ENCODE data around the gene PGM1. TPM values are rescaled to one million over a fixed set of nuclear protein-coding genes. Genes with fewer than 3 reads are reported as not detected.
A peak's percentile ranks its signal among the peaks of the same experiment; 100 is the strongest.

Gene PGM1
- total RNA-seq, 1 donor = 128 TPM

DNA sequence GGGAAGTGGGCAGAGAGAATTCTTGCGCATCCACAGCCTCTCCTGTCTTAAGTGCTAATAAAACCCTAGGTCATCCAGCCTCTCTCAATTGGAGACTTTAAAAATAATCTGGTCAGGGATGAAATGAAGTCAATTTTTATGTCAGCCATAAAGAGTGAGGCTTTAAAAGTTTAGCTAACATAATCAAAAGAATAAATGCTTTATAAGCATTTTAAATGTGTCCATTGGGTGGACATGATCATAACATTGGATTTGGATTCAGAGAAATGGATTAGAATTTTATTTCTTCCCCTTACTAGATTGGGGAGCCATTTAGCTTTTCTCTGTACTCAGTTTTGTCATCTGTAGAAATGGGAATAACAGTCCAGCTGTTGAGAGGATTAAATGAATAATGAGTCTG lies 55.5 kb downstream of the PGM1 start:
- no peak for DNase-seq (ENCODE audit: insufficient read length, low spot score, missing footprints)
- H3K79me2 ChIP-seq (ENCODE audit: insufficient read depth, low read length) = no peaks in the 10 kb centered on the region
- no peak overlapping the region for H3K27ac ChIP-seq (ENCODE audit: low read depth, low read length)
- H3K36me3 ChIP-seq (ENCODE audit: insufficient read depth, low read length) = peaks cover 43% of the 10 kb centered on the region
- H2AFZ ChIP-seq (ENCODE audit: low read length) = no peak overlapping the region
- H3K4me3 ChIP-seq (ENCODE audit: insufficient read depth, low read length) = no peak overlapping the region
- no peaks in the 10 kb centered on the region for H3K27me3 ChIP-seq (ENCODE audit: insufficient read depth, low read length)
- TF ChIP-seq, protein P1, sequence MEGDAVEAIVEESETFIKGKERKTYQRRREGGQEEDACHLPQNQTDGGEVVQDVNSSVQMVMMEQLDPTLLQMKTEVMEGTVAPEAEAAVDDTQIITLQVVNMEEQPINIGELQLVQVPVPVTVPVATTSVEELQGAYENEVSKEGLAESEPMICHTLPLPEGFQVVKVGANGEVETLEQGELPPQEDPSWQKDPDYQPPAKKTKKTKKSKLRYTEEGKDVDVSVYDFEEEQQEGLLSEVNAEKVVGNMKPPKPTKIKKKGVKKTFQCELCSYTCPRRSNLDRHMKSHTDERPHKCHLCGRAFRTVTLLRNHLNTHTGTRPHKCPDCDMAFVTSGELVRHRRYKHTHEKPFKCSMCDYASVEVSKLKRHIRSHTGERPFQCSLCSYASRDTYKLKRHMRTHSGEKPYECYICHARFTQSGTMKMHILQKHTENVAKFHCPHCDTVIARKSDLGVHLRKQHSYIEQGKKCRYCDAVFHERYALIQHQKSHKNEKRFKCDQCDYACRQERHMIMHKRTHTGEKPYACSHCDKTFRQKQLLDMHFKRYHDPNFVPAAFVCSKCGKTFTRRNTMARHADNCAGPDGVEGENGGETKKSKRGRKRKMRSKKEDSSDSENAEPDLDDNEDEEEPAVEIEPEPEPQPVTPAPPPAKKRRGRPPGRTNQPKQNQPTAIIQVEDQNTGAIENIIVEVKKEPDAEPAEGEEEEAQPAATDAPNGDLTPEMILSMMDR (IDR thresholded peaks at IDR 0.05; ENCODE audit: extremely low read depth, low read depth, low read length) = no peak
- peaks cover 21% of the 10 kb centered on the region for H3K4me1 ChIP-seq (ENCODE audit: insufficient read depth, low read length)
- no peak overlapping the region for H3K4me2 ChIP-seq (ENCODE audit: insufficient read depth, low read length)
- no peaks in the 10 kb centered on the region for H3K9me3 ChIP-seq (ENCODE audit: low read depth, low read length)
- no peaks in the 10 kb centered on the region for H4K20me1 ChIP-seq (ENCODE audit: insufficient read depth, low read length)

DNA sequence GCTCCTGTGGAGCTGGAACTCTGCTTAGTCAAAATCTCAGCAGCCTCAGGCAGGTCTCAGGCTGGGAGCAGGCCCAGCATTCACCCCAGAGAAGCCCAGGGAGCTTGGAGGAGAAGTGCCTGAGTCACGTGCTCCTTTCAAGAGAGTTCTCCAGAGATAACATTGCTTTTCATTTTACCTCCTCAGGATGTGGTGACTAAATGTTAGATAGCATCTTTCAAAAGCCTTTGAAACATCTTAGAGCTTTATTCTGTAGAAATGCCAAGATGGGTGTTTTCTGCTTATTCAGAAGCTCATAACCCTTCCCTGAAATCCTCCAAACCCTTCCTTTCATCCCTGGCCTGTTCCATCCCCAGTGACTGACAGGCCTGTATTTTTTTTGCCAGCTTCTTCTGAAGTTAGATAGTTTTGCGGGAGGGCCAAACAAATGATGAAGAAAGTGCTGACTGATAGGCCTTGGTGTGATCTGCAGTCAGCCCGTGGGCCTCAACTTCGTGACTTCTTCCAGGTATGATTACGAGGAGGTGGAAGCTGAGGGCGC lies 58.0 kb downstream of the PGM1 start:
- H2AFZ ChIP-seq (ENCODE audit: low read length) = no peak overlapping the region
- H3K4me3 ChIP-seq (ENCODE audit: insufficient read depth, low read length) = no peak overlapping the region
- H3K36me3 ChIP-seq (ENCODE audit: insufficient read depth, low read length) = peaks cover 59% of the 10 kb centered on the region
- DNase-seq (ENCODE audit: insufficient read length, low spot score, missing footprints) = no peak
- H3K4me1 ChIP-seq (ENCODE audit: insufficient read depth, low read length) = peaks cover 10% of the 10 kb centered on the region
- H4K20me1 ChIP-seq (ENCODE audit: insufficient read depth, low read length) = no peaks in the 10 kb centered on the region
- TF ChIP-seq, protein P1 (IDR thresholded peaks at IDR 0.05; ENCODE audit: extremely low read depth, low read depth, low read length) = no peak
- peak overlapping the region; percentile 1 for H3K27ac ChIP-seq (ENCODE audit: low read depth, low read length)
- no peaks in the 10 kb centered on the region for H3K9me3 ChIP-seq (ENCODE audit: low read depth, low read length)
- no peaks in the 10 kb centered on the region for H3K27me3 ChIP-seq (ENCODE audit: insufficient read depth, low read length)
- H3K79me2 ChIP-seq (ENCODE audit: insufficient read depth, low read length) = no peaks in the 10 kb centered on the region
- no peak overlapping the region for H3K4me2 ChIP-seq (ENCODE audit: insufficient read depth, low read length)

DNA sequence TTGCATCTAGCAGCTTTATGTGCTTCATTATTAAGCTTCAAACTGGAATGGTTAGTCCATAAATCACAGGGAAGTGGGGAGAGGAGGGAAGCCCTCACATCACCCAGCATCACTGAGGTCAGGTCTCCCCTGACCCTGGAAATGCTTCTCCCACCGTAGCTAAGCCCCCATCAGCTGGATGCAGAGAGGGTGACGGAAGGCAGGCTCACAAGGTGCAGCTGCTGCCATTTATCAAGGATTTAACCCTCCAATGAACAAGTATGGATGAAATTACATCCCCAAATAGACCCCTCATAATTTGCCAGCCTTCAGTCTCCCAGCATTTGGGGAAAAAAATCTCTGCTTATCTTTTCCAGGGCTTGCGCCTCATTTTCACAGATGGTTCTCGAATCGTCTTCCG lies 60.8 kb downstream of the PGM1 start:
- H4K20me1 ChIP-seq (ENCODE audit: insufficient read depth, low read length) = no peaks in the 10 kb centered on the region

DNA sequence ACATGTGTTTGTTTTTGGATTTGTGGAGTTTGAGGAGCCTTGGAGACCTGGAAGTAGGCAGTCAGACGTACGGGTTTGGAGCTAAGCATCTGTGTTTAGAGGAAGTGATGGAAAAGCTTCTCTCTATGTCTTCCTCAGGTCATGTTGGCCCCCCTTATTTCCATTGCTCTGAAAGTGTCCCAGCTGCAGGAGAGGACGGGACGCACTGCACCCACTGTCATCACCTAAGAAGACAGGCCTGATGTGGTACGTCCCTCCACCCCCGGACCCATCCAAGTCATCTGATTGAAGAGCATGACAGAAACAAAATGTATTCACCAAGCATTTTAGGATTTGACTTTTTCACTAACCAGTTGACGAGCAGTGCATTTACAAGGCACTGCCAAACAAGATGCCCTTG lies 66.2 kb downstream of the PGM1 start:
- DNase-seq (ENCODE audit: insufficient read length, low spot score, missing footprints) = no peak
- peaks cover 22% of the 10 kb centered on the region for H3K36me3 ChIP-seq (ENCODE audit: insufficient read depth, low read length)
- TF ChIP-seq, protein P1 (IDR thresholded peaks at IDR 0.05; ENCODE audit: extremely low read depth, low read depth, low read length) = no peak
- H3K4me2 ChIP-seq (ENCODE audit: insufficient read depth, low read length) = no peak overlapping the region
- H3K79me2 ChIP-seq (ENCODE audit: insufficient read depth, low read length) = no peaks in the 10 kb centered on the region
- no peaks in the 10 kb centered on the region for H3K9me3 ChIP-seq (ENCODE audit: low read depth, low read length)
- no peak overlapping the region for H3K4me3 ChIP-seq (ENCODE audit: insufficient read depth, low read length)
- H2AFZ ChIP-seq (ENCODE audit: low read length) = no peak overlapping the region
- no peaks in the 10 kb centered on the region for H3K27me3 ChIP-seq (ENCODE audit: insufficient read depth, low read length)
- peaks cover 33% of the 10 kb centered on the region for H3K4me1 ChIP-seq (ENCODE audit: insufficient read depth, low read length)
- H3K27ac ChIP-seq (ENCODE audit: low read depth, low read length) = no peak overlapping the region
- H4K20me1 ChIP-seq (ENCODE audit: insufficient read depth, low read length) = no peaks in the 10 kb centered on the region

More for the DNA sequence above, 60.8 kb downstream of the PGM1 start:
- peaks cover 50% of the 10 kb centered on the region for H3K36me3 ChIP-seq (ENCODE audit: insufficient read depth, low read length)
- no peaks in the 10 kb centered on the region for H3K79me2 ChIP-seq (ENCODE audit: insufficient read depth, low read length)
- TF ChIP-seq, protein P1 (IDR thresholded peaks at IDR 0.05; ENCODE audit: extremely low read depth, low read depth, low read length) = no peak
- no peaks in the 10 kb centered on the region for H3K9me3 ChIP-seq (ENCODE audit: low read depth, low read length)
- H3K4me1 ChIP-seq (ENCODE audit: insufficient read depth, low read length) = peaks cover 10% of the 10 kb centered on the region
- no peak overlapping the region for H3K27ac ChIP-seq (ENCODE audit: low read depth, low read length)
- no peak overlapping the region for H3K4me3 ChIP-seq (ENCODE audit: insufficient read depth, low read length)
- no peak overlapping the region for H3K4me2 ChIP-seq (ENCODE audit: insufficient read depth, low read length)
- no peaks in the 10 kb centered on the region for H3K27me3 ChIP-seq (ENCODE audit: insufficient read depth, low read length)
- H2AFZ ChIP-seq (ENCODE audit: low read length) = no peak overlapping the region
- DNase-seq (ENCODE audit: insufficient read length, low spot score, missing footprints) = no peak

Data from osteoblast (primary cell).